OCI-LY7 (cell line): ENCODE results near the gene SPOPL. TPM values are rescaled to one million over a fixed set of nuclear protein-coding genes. Genes with fewer than 3 reads are reported as not detected.

ENCODE experiments used
- BruUV-seq: library from RNA; stranded (reverse); fragments of 400-500 nt; replicated peaks from 2 replicates; lab custom pipeline; 2021; lab: Mats Ljungman, UMichigan
- CTCF ChIA-PET: fragments of 300-600 bp; sonication (Branson Sonifier 250); formaldehyde crosslinking; loops from one replicate; lab custom pipeline; 2022; ENCODE audit warnings: antibody characterized with exemption; ENCODE audit not compliant: unreplicated experiment; lab: Charles Lee
- POLR2A ChIA-PET: fragments of 300-600 bp; sonication (Branson Sonifier 250); formaldehyde crosslinking; loops from one replicate; lab custom pipeline; 2022; ENCODE audit warnings: antibody characterized with exemption; lab: Charles Lee
- DNase-seq: peaks from one replicate; pipeline ENCODE4 v3.0.0-alpha.2; 2015; ENCODE audit warnings: low spot score
- H2AFZ ChIP-seq: fragments of 200-600 bp; sonication (generic), shearing (Covaris generic); 2 replicates; pipeline ENCODE4 v1.6.1; 2014; ENCODE audit warnings: mild to moderate bottlenecking, antibody characterized with exemption, low read length, moderate library complexity
- H3K27ac ChIP-seq: fragments of 200-600 bp; sonication (generic); 2 replicates; pipeline ENCODE4 v1.5.1; 2014; ENCODE audit warnings: mixed run types, low read depth, mild to moderate bottlenecking, moderate library complexity, low read length, inconsistent platforms; ENCODE audit not compliant: poor library complexity, severe bottlenecking
- H3K36me3 ChIP-seq: fragments of 200-600 bp; sonication (generic); 2 replicates; pipeline ENCODE4 v1.6.1; 2014; ENCODE audit warnings: mild to moderate bottlenecking, antibody characterized with exemption, low read length, moderate library complexity, mixed read lengths; ENCODE audit not compliant: insufficient read depth
- H3K4me1 ChIP-seq: fragments of 200-600 bp; sonication (generic); 2 replicates; pipeline ENCODE4 v1.5.1; 2014; ENCODE audit warnings: mild to moderate bottlenecking, low read length; ENCODE audit not compliant: insufficient read depth, poor library complexity, severe bottlenecking
- H3K4me2 ChIP-seq: fragments of 200-600 bp; sonication (generic); 2 replicates; pipeline ENCODE4 v1.6.1; 2014; ENCODE audit warnings: mild to moderate bottlenecking, low read length
- H3K4me3 ChIP-seq: fragments of 200-600 bp; sonication (generic); 2 replicates; pipeline ENCODE4 v1.5.1; 2014; ENCODE audit warnings: mild to moderate bottlenecking, low read depth, low read length; ENCODE audit not compliant: poor library complexity, severe bottlenecking
- H3K79me2 ChIP-seq: fragments of 200-600 bp; sonication (generic); 2 replicates; pipeline ENCODE4 v1.6.1; 2016; ENCODE audit warnings: low read depth, mild to moderate bottlenecking, low read length, moderate library complexity, mixed read lengths; ENCODE audit not compliant: insufficient read depth
- H3K9me2 ChIP-seq: fragments of 200-600 bp; sonication (generic); 2 replicates; pipeline ENCODE4 v1.6.1; 2016; ENCODE audit warnings: mild to moderate bottlenecking, low read length, mixed read lengths; ENCODE audit not compliant: insufficient read depth
- H3K9me3 ChIP-seq: fragments of 200-600 bp; sonication (generic); 2 replicates; pipeline ENCODE4 v1.6.1; 2014; ENCODE audit warnings: mild to moderate bottlenecking, mixed run types, low read length, mixed read lengths
- H4K20me1 ChIP-seq: fragments of 200-600 bp; sonication (generic); 2 replicates; pipeline ENCODE4 v1.6.1; 2014; ENCODE audit warnings: mild to moderate bottlenecking, antibody characterized with exemption, low read length, moderate library complexity, mixed read lengths; ENCODE audit not compliant: insufficient read depth
- EZH2phosphoT487 ChIP-seq: fragments of 200-600 bp; sonication (generic); IDR thresholded peaks from 2 replicates; pipeline ENCODE4 v1.6.1; 2018; ENCODE audit warnings: low read depth, borderline replicate concordance, mild to moderate bottlenecking, mixed run types, antibody characterized with exemption, low read length, moderate library complexity, mixed read lengths
- intact Hi-C: fragments of 100-400 bp; cut with micrococcal nuclease; formaldehyde crosslinking; loops from one replicate; pipeline ENCODE4 v1.10.0; 2022; ENCODE audit not compliant: unreplicated experiment
- total RNA-seq, 2 experiments: library from RNA; depleted of rRNA in 1 of 2; stranded (reverse); fragments of >200 nt in 1 of 2; shearing (Covaris generic) in 1 of 2; gene quantifications; 2 replicates each; pipeline ENCODE4 v1.2.3, GENCODE V29; 2014 to 2022
- TF ChIP-seq, protein P1 (sequence below): fragments of 200-600 bp; sonication (generic); conservative IDR thresholded peaks from 2 replicates; pipeline ENCODE4 v1.5.1; 2014; ENCODE audit warnings: mild to moderate bottlenecking, antibody characterized with exemption, low read length, moderate library complexity, mixed read lengths

The SPOPL gene
- total RNA-seq, 2 experiments from 2014 or later, result 11.4 to 18.3 TPM

DNA sequence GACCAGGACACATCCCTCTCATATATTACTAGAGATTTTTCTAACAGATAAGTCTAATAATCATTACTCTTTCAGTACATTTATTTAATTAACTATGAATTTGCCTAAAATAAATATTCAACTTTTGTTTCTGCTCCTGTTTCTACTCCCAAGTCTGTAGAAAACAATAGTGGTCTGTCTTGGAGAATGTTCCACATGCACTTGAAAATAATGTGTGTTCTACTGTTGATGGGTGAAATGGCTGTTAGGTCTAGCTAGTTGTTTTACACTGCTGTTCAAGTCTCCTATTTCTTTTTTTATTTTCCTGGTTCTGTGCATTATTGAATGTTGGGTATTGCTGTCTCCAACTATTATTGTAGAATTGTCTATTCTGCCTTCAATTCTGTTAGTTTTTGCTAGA, 47.2 kb downstream of the SPOPL start:
- no TSS peak for BruUV-seq
- peaks cover 11% of the 10 kb centered on the region; the same call in 1 of the 2 replicates for H4K20me1 ChIP-seq
- intact Hi-C loops, result no loop called here
- peaks cover 41% of the 10 kb centered on the region for H3K36me3 ChIP-seq
- ChIA-PET POLR2A (no interaction called here), CTCF (no interaction called here)
- H3K9me3 ChIP-seq, result no peaks in the 10 kb centered on the region
- H2AFZ ChIP-seq, result no peak overlapping the region
- H3K27ac ChIP-seq, result no peak overlapping the region
- H3K4me1 ChIP-seq, result no peaks in the 10 kb centered on the region
- no peaks in the 10 kb centered on the region; the same call in 1 of the 2 replicates for H3K9me2 ChIP-seq
- DNase-seq, result no peak
- peaks cover 51% of the 10 kb centered on the region; the same call in 1 of the 2 replicates for H3K79me2 ChIP-seq
- H3K4me3 ChIP-seq, result no peak overlapping the region
- no peak overlapping the region for H3K4me2 ChIP-seq
- TF ChIP-seq, protein P1, sequence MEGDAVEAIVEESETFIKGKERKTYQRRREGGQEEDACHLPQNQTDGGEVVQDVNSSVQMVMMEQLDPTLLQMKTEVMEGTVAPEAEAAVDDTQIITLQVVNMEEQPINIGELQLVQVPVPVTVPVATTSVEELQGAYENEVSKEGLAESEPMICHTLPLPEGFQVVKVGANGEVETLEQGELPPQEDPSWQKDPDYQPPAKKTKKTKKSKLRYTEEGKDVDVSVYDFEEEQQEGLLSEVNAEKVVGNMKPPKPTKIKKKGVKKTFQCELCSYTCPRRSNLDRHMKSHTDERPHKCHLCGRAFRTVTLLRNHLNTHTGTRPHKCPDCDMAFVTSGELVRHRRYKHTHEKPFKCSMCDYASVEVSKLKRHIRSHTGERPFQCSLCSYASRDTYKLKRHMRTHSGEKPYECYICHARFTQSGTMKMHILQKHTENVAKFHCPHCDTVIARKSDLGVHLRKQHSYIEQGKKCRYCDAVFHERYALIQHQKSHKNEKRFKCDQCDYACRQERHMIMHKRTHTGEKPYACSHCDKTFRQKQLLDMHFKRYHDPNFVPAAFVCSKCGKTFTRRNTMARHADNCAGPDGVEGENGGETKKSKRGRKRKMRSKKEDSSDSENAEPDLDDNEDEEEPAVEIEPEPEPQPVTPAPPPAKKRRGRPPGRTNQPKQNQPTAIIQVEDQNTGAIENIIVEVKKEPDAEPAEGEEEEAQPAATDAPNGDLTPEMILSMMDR, result no peak
- no peak for TF ChIP-seq EZH2phosphoT487

DNA sequence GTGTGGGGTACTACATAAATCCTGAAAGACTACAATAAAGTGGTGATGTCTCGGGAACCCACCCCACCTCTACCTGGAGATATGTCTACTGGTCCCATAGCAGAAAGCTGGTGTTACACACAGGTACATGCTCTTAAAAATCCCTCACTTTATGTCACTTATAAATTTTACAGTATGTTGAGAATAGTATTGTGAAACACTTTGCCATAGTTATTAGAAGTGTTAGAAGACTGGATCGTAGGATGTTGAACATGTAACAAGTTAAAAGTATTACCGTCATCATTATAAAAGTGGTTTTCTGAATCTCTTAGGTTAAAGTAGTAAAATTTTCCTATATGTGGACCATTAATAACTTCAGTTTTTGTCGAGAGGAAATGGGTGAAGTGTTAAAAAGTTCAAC, 48.6 kb downstream of the SPOPL start:
- no peak overlapping the region for H3K4me3 ChIP-seq
- H4K20me1 ChIP-seq, result peaks cover 11% of the 10 kb centered on the region; the same call in 1 of the 2 replicates
- ChIA-PET POLR2A (interaction anchor here (1.2 to 1.6 kb wide), 2 partner anchors 9 to 16 kb away, joined by 3 to 4 read pairs; no protein-coding TSS in a partner anchor), CTCF (no interaction called here)
- H2AFZ ChIP-seq, result no peak overlapping the region
- no peaks in the 10 kb centered on the region; the same call in 1 of the 2 replicates for H3K9me2 ChIP-seq
- peaks cover 53% of the 10 kb centered on the region for H3K36me3 ChIP-seq
- no TSS peak for BruUV-seq
- no peak overlapping the region for H3K4me2 ChIP-seq
- H3K4me1 ChIP-seq, result no peaks in the 10 kb centered on the region
- H3K79me2 ChIP-seq, result peaks cover 47% of the 10 kb centered on the region; the same call in 1 of the 2 replicates
- intact Hi-C loops, result no loop called here
- DNase-seq, result no peak
- no peaks in the 10 kb centered on the region for H3K9me3 ChIP-seq
- no peak overlapping the region for H3K27ac ChIP-seq
- no peak for TF ChIP-seq EZH2phosphoT487
- TF ChIP-seq, protein P1, result no peak

DNA sequence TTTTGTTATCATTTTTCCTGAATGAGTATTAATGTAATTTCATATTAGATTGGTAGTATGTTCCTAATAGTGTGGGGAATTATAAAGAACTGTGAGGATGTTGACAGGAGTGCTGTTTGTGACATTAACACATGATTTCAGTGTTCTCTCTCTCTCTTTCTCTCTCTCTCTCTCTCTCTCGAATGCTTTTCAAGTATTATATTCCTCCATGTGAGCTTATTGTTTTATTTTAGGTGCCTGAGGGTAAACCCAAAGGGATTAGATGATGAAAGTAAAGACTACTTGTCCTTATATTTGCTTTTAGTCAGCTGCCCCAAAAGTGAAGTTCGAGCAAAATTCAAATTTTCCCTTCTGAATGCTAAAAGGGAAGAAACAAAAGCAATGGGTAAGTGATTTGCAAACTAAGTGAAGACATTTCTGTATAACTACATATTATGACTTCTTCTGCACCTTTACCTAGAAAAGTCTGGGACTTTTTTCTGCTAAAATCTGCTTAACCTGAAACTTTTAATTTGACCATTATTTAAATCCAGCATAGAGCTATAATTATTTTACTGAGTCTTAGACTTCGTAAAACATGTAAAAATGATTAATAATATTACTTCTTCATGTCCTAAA, 49.2 kb downstream of the SPOPL start:
- DNase-seq, result no peak
- BruUV-seq, result no TSS peak
- H3K9me3 ChIP-seq, result no peaks in the 10 kb centered on the region
- no peaks in the 10 kb centered on the region; the same call in 1 of the 2 replicates for H3K9me2 ChIP-seq
- POLR2A ChIA-PET, result interaction anchor here (1.2 to 2.4 kb wide), 3 partner anchors 9 to 17 kb away, joined by 3 to 7 read pairs (median 4); no protein-coding TSS in a partner anchor
- H3K79me2 ChIP-seq, result peaks cover 44% of the 10 kb centered on the region; the same call in 1 of the 2 replicates
- no peak for TF ChIP-seq EZH2phosphoT487
- TF ChIP-seq, protein P1, result no peak
- no peak overlapping the region for H3K27ac ChIP-seq
- no peak overlapping the region for H3K4me2 ChIP-seq
- no peak overlapping the region for H3K4me3 ChIP-seq
- no peak overlapping the region for H2AFZ ChIP-seq
- peaks cover 11% of the 10 kb centered on the region; the same call in 1 of the 2 replicates for H4K20me1 ChIP-seq
- intact Hi-C loops, result no loop called here
- no peaks in the 10 kb centered on the region for H3K4me1 ChIP-seq
- peaks cover 57% of the 10 kb centered on the region for H3K36me3 ChIP-seq
- CTCF ChIA-PET, result no interaction called here
